HCT116 (cell line): ENCODE measurements around the gene TRIM26. TPM values are rescaled to one million over a fixed set of nuclear protein-coding genes. Genes with fewer than 3 reads are reported as not detected.

ENCODE experiments used
- ATAC-seq: fragments of 200-7000 bp; cut with Tn5 transposase; 2 replicates; pipeline ENCODE4 v1.9.1; 2020; ENCODE audit warnings: mild to moderate bottlenecking, moderate library complexity
- BruUV-seq: library from RNA; stranded (reverse); fragments of 400-500 nt; replicated peaks from 2 replicates; lab custom pipeline; 2021; lab: Mats Ljungman, UMichigan
- CTCF ChIA-PET: fragments of 300-600 bp; sonication (Branson Sonifier 250); formaldehyde crosslinking; loops from one replicate; lab custom pipeline; 2021; ENCODE audit warnings: antibody characterized with exemption; lab: Charles Lee
- POLR2A ChIA-PET: fragments of 300-600, 350-600 bp; sonication (Branson Sonifier 250); formaldehyde crosslinking; loops from one replicate; lab custom pipeline; 2021; ENCODE audit warnings: antibody characterized with exemption; lab: Charles Lee
- RAD21 ChIA-PET, 2 experiments: fragments of 300-600 bp; sonication (Branson Sonifier 250); formaldehyde crosslinking; loops; one replicate each; lab custom pipeline; 2023; ENCODE audit warnings: low total read pairs in 2 of 2; ENCODE audit not compliant: uncharacterized antibody in 2 of 2, unreplicated experiment in 2 of 2, low non-redundant PET in 1 of 2; lab: Charles Lee
- DNase-seq: peaks from one replicate; pipeline ENCODE4 v3.0.0-alpha.2; 2010; ENCODE audit warnings: low read depth, low spot score
- H2AFZ ChIP-seq: fragments of 200-600 bp; shearing (Covaris generic), sonication (generic); 2 replicates; pipeline ENCODE4 v1.6.1; 2017; ENCODE audit warnings: low read depth, mixed run types, mixed read lengths, antibody characterized with exemption, low read length; ENCODE audit not compliant: poor library complexity, severe bottlenecking
- H3K27ac ChIP-seq: 2 replicates; pipeline ENCODE4 v1.5.1; 2012; ENCODE audit warnings: low read depth, low read length
- H3K27me3 ChIP-seq: fragments of 200-600 bp; sonication (generic); 2 replicates; pipeline ENCODE4 v1.6.1; 2016; ENCODE audit warnings: mixed run types, low read length, mixed read lengths; ENCODE audit not compliant: insufficient read depth
- H3K36me3 ChIP-seq, 2 experiments: fragments of 200-500 bp in 1 of 2; fragments of 200-600 bp in 1 of 2; sonication (Bioruptor generic) in 1 of 2; sonication (generic) in 1 of 2; 2 replicates each; pipeline versions ENCODE4 v1.5.1 to v1.6.1; 2014 to 2016; ENCODE audit warnings: low read length in 2 of 2, inconsistent platforms in 1 of 2, mixed read lengths in 1 of 2, mixed run types in 1 of 2; ENCODE audit not compliant: insufficient read depth in 2 of 2, control insufficient read depth in 1 of 2
- H3K4me1 ChIP-seq, 2 experiments: fragments of 200-600 bp in 1 of 2; sonication (generic) in 1 of 2; 2 replicates each; pipeline versions ENCODE4 v1.5.1 to v1.6.1; 2012 to 2017; ENCODE audit warnings: low read length in 2 of 2, inconsistent platforms in 1 of 2, mild to moderate bottlenecking in 1 of 2, mixed read lengths in 1 of 2, mixed run types in 1 of 2, moderate library complexity in 1 of 2; ENCODE audit not compliant: insufficient read depth in 2 of 2, control insufficient read depth in 1 of 2
- H3K4me2 ChIP-seq: fragments of 200-600 bp; sonication (generic); 2 replicates; pipeline ENCODE4 v1.6.1; 2017; ENCODE audit warnings: mixed run types, low read length, mixed read lengths
- H3K4me3 ChIP-seq, 2 experiments: fragments of 200-600 bp in 1 of 2; sonication (generic) in 1 of 2; replicated peaks in 1 of 2; 2 replicates each; pipeline ENCODE4 v1.5.1; 2011 to 2016; ENCODE audit warnings: low read length in 2 of 2, control low read depth in 1 of 2, low read depth in 1 of 2, mild to moderate bottlenecking in 1 of 2, mixed read lengths in 1 of 2, mixed run types in 1 of 2
- H3K79me2 ChIP-seq: fragments of 200-600 bp; sonication (generic); 2 replicates; pipeline ENCODE4 v1.6.1; 2017; ENCODE audit warnings: mild to moderate bottlenecking, mixed run types, low read length, moderate library complexity, mixed read lengths; ENCODE audit not compliant: insufficient read depth
- H3K9ac ChIP-seq: fragments of 200-600 bp; sonication (generic); 2 replicates; pipeline ENCODE4 v1.6.1; 2016; ENCODE audit warnings: low read length, mixed read lengths
- H3K9me2 ChIP-seq: fragments of 200-600 bp; sonication (generic), shearing (Covaris generic); 2 replicates; pipeline ENCODE4 v1.6.1; 2017; ENCODE audit warnings: mixed run types, mild to moderate bottlenecking, moderate library complexity; ENCODE audit not compliant: insufficient read depth
- H3K9me3 ChIP-seq, 2 experiments: fragments of 200-500 bp in 1 of 2; fragments of 200-600 bp in 1 of 2; sonication (Bioruptor generic) in 1 of 2; sonication (generic) in 1 of 2; 2 replicates each; pipeline ENCODE4 v1.6.1; 2014 to 2017; ENCODE audit warnings: low read length in 2 of 2, mixed read lengths in 2 of 2, inconsistent platforms in 1 of 2, low read depth in 1 of 2, mild to moderate bottlenecking in 1 of 2, mixed run types in 1 of 2, moderate library complexity in 1 of 2; ENCODE audit not compliant: control insufficient read depth in 1 of 2, insufficient read depth in 1 of 2
- H4K20me1 ChIP-seq: fragments of 200-600 bp; sonication (generic), shearing (Covaris generic); 2 replicates; pipeline ENCODE4 v1.6.1; 2017; ENCODE audit warnings: mixed run types, mild to moderate bottlenecking, moderate library complexity; ENCODE audit not compliant: insufficient read depth
- CEBPB ChIP-seq: IDR thresholded peaks from 2 replicates; pipeline ENCODE4 v1.6.1; 2012; ENCODE audit warnings: low read depth
- EGR1 ChIP-seq: IDR thresholded peaks from 2 replicates; pipeline ENCODE4 v1.6.1; 2012; ENCODE audit warnings: low read depth
- JUND ChIP-seq: IDR thresholded peaks from 2 replicates; pipeline ENCODE4 v1.6.1; 2012
- POLR2A ChIP-seq: IDR thresholded peaks from 2 replicates; pipeline ENCODE4 v1.7.0; 2011; ENCODE audit warnings: borderline replicate concordance; ENCODE audit not compliant: insufficient read depth, insufficient read length; ENCODE audit errors: extremely low read depth
- POLR2AphosphoS5 ChIP-seq: IDR thresholded peaks from 2 replicates; pipeline ENCODE4 v1.6.1; 2011; ENCODE audit warnings: mild to moderate bottlenecking, low read depth, low read length, moderate library complexity
- RAD21 ChIP-seq: IDR thresholded peaks from 2 replicates; pipeline ENCODE4 v1.6.1; 2012; ENCODE audit warnings: low read depth, mild to moderate bottlenecking
- SIN3A ChIP-seq: IDR thresholded peaks from 2 replicates; pipeline ENCODE4 v1.6.1; 2012; ENCODE audit warnings: low read depth
- SRF ChIP-seq: IDR thresholded peaks from 2 replicates; pipeline ENCODE4 v1.6.1; 2012; ENCODE audit warnings: low read depth
- TCF7L2 ChIP-seq: IDR thresholded peaks from 2 replicates; pipeline ENCODE4 v1.7.0; 2011; ENCODE audit warnings: borderline replicate concordance, inconsistent platforms; ENCODE audit not compliant: insufficient read depth, insufficient read length; ENCODE audit errors: extremely low read depth
- ZFX ChIP-seq: fragments of 450-650 bp; IDR thresholded peaks from 2 replicates; pipeline ENCODE4 v1.6.1; 2017
- intact Hi-C: fragments of 100-400 bp; cut with micrococcal nuclease; formaldehyde crosslinking; loops from 2 replicates; pipeline ENCODE4 v1.10.0; 2022
- total RNA-seq: library from RNA; stranded (reverse); gene quantifications from one replicate; pipeline ENCODE4 v1.2.1, GENCODE V29; 2021; ENCODE audit not compliant: unreplicated experiment
- TF ChIP-seq, protein P1 (sequence below): IDR thresholded peaks from 2 replicates; pipeline ENCODE4 v1.6.1; 2011; ENCODE audit warnings: mild to moderate bottlenecking, low read length, moderate library complexity; ENCODE audit not compliant: insufficient replicate concordance; ENCODE audit errors: extremely low read depth
- TF ChIP-seq, protein P2 (sequence below): IDR thresholded peaks from 2 replicates; pipeline ENCODE4 v1.6.1; 2012
- TF ChIP-seq, protein P3 (sequence below): IDR thresholded peaks from 2 replicates; pipeline ENCODE4 v1.6.1; 2012

The TRIM26 gene
- total RNA-seq, 1 experiment from 2014 or later = 32.2 TPM

DNA sequence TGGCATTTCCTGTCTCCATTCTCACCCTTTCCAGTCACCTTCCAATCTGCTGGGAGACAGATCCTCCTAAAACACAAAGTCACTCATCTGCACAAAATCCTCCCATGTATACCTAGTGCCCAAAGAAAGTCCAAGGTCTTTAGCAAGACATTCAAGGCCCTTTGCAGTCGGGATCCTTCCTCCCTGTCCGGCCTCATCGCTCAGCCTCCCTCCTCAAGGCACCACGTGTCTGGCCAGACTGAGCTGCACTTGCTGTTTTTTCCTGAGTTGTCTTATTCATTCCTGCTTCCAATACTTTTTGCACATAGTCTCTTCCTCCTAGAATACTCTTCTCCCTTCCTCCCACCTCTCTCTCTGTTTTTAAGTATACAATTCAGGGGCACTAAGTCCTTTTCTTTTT is 48.5 kb downstream of the TRIM26 start:
- no peak overlapping the region for H3K4me3 ChIP-seq
- POLR2A ChIA-PET = no interaction called here

More for the DNA sequence above, 48.5 kb downstream of the TRIM26 start:
- Histone ChIP-seq H3K9ac (no peak overlapping the region), H3K9me2 (no peaks in the 10 kb centered on the region), H3K4me2 (peak overlapping the region; percentile 93; the same call in 1 of the 2 replicates), H3K27me3 (no peaks in the 10 kb centered on the region), H3K79me2 (no peaks in the 10 kb centered on the region), H2AFZ (no peak overlapping the region), H3K9me3 (no peaks in the 10 kb centered on the region), H4K20me1 (no peaks in the 10 kb centered on the region), H3K4me1 (peaks cover 9 to 25% of the 10 kb centered on the region in 2 experiments; a peak in 3 of 4 replicates), H3K36me3 (no peaks in the 10 kb centered on the region), H3K27ac (no peak overlapping the region)
- ATAC-seq (no peak), DNase-seq (no peak)
- intact Hi-C loops = no loop called here
- RAD21 ChIA-PET = no interaction called here
- no peak for TF ChIP-seq POLR2AphosphoS5
- no peak for TF ChIP-seq SRF
- TF ChIP-seq JUND = no peak
- TF ChIP-seq, protein P1, sequence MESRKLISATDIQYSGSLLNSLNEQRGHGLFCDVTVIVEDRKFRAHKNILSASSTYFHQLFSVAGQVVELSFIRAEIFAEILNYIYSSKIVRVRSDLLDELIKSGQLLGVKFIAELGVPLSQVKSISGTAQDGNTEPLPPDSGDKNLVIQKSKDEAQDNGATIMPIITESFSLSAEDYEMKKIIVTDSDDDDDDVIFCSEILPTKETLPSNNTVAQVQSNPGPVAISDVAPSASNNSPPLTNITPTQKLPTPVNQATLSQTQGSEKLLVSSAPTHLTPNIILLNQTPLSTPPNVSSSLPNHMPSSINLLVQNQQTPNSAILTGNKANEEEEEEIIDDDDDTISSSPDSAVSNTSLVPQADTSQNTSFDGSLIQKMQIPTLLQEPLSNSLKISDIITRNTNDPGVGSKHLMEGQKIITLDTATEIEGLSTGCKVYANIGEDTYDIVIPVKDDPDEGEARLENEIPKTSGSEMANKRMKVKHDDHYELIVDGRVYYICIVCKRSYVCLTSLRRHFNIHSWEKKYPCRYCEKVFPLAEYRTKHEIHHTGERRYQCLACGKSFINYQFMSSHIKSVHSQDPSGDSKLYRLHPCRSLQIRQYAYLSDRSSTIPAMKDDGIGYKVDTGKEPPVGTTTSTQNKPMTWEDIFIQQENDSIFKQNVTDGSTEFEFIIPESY = no peak
- TF ChIP-seq RAD21 = no peak
- TF ChIP-seq, protein P2, sequence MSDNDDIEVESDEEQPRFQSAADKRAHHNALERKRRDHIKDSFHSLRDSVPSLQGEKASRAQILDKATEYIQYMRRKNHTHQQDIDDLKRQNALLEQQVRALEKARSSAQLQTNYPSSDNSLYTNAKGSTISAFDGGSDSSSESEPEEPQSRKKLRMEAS = no peak
- no peak for TF ChIP-seq POLR2A
- no peak for TF ChIP-seq CEBPB
- no peak for TF ChIP-seq ZFX
- no peak for TF ChIP-seq SIN3A
- no peak for TF ChIP-seq EGR1
- TF ChIP-seq TCF7L2 = no peak
- TF ChIP-seq, protein P3, sequence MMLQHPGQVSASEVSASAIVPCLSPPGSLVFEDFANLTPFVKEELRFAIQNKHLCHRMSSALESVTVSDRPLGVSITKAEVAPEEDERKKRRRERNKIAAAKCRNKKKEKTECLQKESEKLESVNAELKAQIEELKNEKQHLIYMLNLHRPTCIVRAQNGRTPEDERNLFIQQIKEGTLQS = no peak
- CTCF ChIA-PET = no interaction called here
- BruUV-seq = no TSS peak
